IMR-90 (cell line): Measurements from ENCODE around the gene RASGRF1. TPM values are rescaled to one million over a fixed set of nuclear protein-coding genes. Genes with fewer than 3 reads are reported as not detected.
"Not testable (repeated sequence)": the region's sequence is repeated elsewhere in the genome, so short reads cannot be mapped to it uniquely, and the experiment has no call there.

Source experiments
- ATAC-seq: fragments of 200-7000 bp; cut with Tn5 transposase; 2 replicates; pipeline ENCODE4 v1.9.1; 2020; ENCODE audit warnings: low read depth, mild to moderate bottlenecking, moderate library complexity
- BruUV-seq: library from RNA; stranded (reverse); fragments of 400-500 nt; replicated peaks from 2 replicates; lab custom pipeline; 2021; lab: Mats Ljungman, UMichigan
- CTCF ChIA-PET: fragments of 300-600 bp; formaldehyde crosslinking; extraction: SDS; loops from one replicate; lab custom pipeline; 2021; ENCODE audit warnings: antibody characterized with exemption; lab: Yijun Ruan, JAX
- POLR2A ChIA-PET: fragments of 300-600 bp; sonication (Branson Sonifier 250); formaldehyde crosslinking; loops from one replicate; lab custom pipeline; 2022; ENCODE audit warnings: antibody characterized with exemption; ENCODE audit not compliant: unreplicated experiment; lab: Charles Lee
- DNase-seq: peaks from one replicate; pipeline ENCODE4 v3.0.0; 2013
- H2AFZ ChIP-seq: replicated peaks from 2 replicates; pipeline ENCODE3; 2013; ENCODE audit warnings: low read length, mild to moderate bottlenecking; ENCODE audit not compliant: poor library complexity
- H2AK5ac ChIP-seq: 2 replicates; pipeline ENCODE4 v1.6.1; 2013; ENCODE audit warnings: low read depth, low read length, inconsistent platforms
- H2AK9ac ChIP-seq: replicated peaks from 2 replicates; pipeline ENCODE3; 2013; ENCODE audit warnings: mild to moderate bottlenecking, low read depth, low read length, moderate library complexity; ENCODE audit not compliant: poor library complexity
- H2BK120ac ChIP-seq: 2 replicates; pipeline ENCODE4 v1.6.1; 2013; ENCODE audit warnings: low read depth, low read length, inconsistent platforms
- H2BK15ac ChIP-seq: 3 replicates; pipeline ENCODE4 v1.6.1; 2013; ENCODE audit warnings: low read depth, low read length, inconsistent platforms
- H2BK20ac ChIP-seq: 2 replicates; pipeline ENCODE4 v1.6.1; 2013; ENCODE audit warnings: low read depth, mild to moderate bottlenecking, inconsistent platforms, low read length, moderate library complexity
- H2BK5ac ChIP-seq: 2 replicates; pipeline ENCODE4 v1.6.1; 2013; ENCODE audit warnings: mild to moderate bottlenecking, low read depth, low read length, inconsistent platforms; ENCODE audit not compliant: poor library complexity, severe bottlenecking
- H3K14ac ChIP-seq: replicated peaks from 2 replicates; pipeline ENCODE4 v1.6.1; 2013; ENCODE audit warnings: low read depth, low read length, inconsistent platforms
- H3K18ac ChIP-seq: 2 replicates; pipeline ENCODE4 v1.6.1; 2013; ENCODE audit warnings: low read depth, low read length, control low read depth
- H3K23ac ChIP-seq: 2 replicates; pipeline ENCODE4 v1.6.1; 2013; ENCODE audit warnings: low read depth, low read length, inconsistent platforms
- H3K27ac ChIP-seq: 2 replicates; pipeline ENCODE4 v1.5.1; 2013; ENCODE audit warnings: mild to moderate bottlenecking, control low read depth, low read length; ENCODE audit not compliant: insufficient read depth
- H3K27me3 ChIP-seq: 2 replicates; pipeline ENCODE4 v1.6.1; 2013; ENCODE audit warnings: low read length; ENCODE audit not compliant: control insufficient read depth, insufficient read depth
- H3K36me3 ChIP-seq: 2 replicates; pipeline ENCODE4 v1.6.1; 2013; ENCODE audit warnings: low read length, mixed read lengths; ENCODE audit not compliant: control insufficient read depth, insufficient read depth
- H3K4ac ChIP-seq: 2 replicates; pipeline ENCODE4 v1.6.1; 2013; ENCODE audit warnings: low read depth, low read length, inconsistent platforms
- H3K4me1 ChIP-seq: 2 replicates; pipeline ENCODE4 v1.6.1; 2013; ENCODE audit warnings: low read length, mixed read lengths; ENCODE audit not compliant: control insufficient read depth, insufficient read depth
- H3K4me2 ChIP-seq: 2 replicates; pipeline ENCODE4 v1.6.1; 2013; ENCODE audit warnings: low read depth, mild to moderate bottlenecking, control low read depth, low read length, moderate library complexity
- H3K4me3 ChIP-seq: 2 replicates; pipeline ENCODE4 v1.5.1; 2013; ENCODE audit warnings: low read depth, mild to moderate bottlenecking, control low read depth, low read length, moderate library complexity; ENCODE audit not compliant: insufficient read depth
- H3K56ac ChIP-seq: 2 replicates; pipeline ENCODE4 v1.6.1; 2013; ENCODE audit warnings: low read length, inconsistent platforms; ENCODE audit not compliant: insufficient read depth; ENCODE audit errors: extremely low read depth
- H3K79me1 ChIP-seq, 2 experiments: 2 replicates each; pipeline ENCODE4 v1.6.1; 2013; ENCODE audit warnings: low read length in 2 of 2, inconsistent platforms in 1 of 2, low read depth in 1 of 2
- H3K9ac ChIP-seq: 2 replicates; pipeline ENCODE4 v1.6.1; 2013; ENCODE audit warnings: low read depth, low read length, control low read depth
- H3K9me1 ChIP-seq: 2 replicates; pipeline ENCODE4 v1.6.1; 2013; ENCODE audit warnings: low read length, inconsistent platforms; ENCODE audit not compliant: insufficient read depth
- H3K9me3 ChIP-seq: 2 replicates; pipeline ENCODE4 v1.6.1; 2013; ENCODE audit warnings: low read length; ENCODE audit not compliant: control insufficient read depth, insufficient read depth
- H4K20me1 ChIP-seq: 2 replicates; pipeline ENCODE4 v1.6.1; 2013; ENCODE audit warnings: low read length, inconsistent platforms; ENCODE audit not compliant: insufficient read depth
- H4K5ac ChIP-seq: 2 replicates; pipeline ENCODE4 v1.6.1; 2013; ENCODE audit warnings: mild to moderate bottlenecking, low read depth, low read length, control low read depth
- H4K8ac ChIP-seq, 2 experiments: 2 replicates each; pipeline ENCODE4 v1.6.1; 2013; ENCODE audit warnings: low read depth in 2 of 2, low read length in 2 of 2, control low read depth in 1 of 2, inconsistent platforms in 1 of 2
- H4K91ac ChIP-seq: 2 replicates; pipeline ENCODE4 v1.6.1; 2013; ENCODE audit warnings: low read depth, low read length, inconsistent platforms; ENCODE audit not compliant: insufficient read depth
- MAZ ChIP-seq: IDR thresholded peaks from 2 replicates; pipeline ENCODE4 v1.6.1; 2012; ENCODE audit warnings: low read depth, mild to moderate bottlenecking, low read length, improper control_type of control experiment, moderate library complexity, borderline replicate concordance
- POLR2A ChIP-seq: IDR thresholded peaks from 2 replicates; pipeline ENCODE4 v1.6.1; 2012; ENCODE audit warnings: mild to moderate bottlenecking, low read depth, low read length
- WGBS, 2 experiments: methylation state at CpG; one replicate each; pipeline versions ENCODE4 v1.1.5 to v1.1.7; 2013; ENCODE audit warnings: missing lambda C conversion rate in 2 of 2; ENCODE audit not compliant: insufficient read length in 1 of 2; ENCODE audit errors: extremely low coverage in 2 of 2; 5-methylcytosine and 5-hydroxymethylcytosine counted together
- dilution Hi-C: fragments of 300-500 bp; cut with HindIII; formaldehyde crosslinking; loops from one replicate; pipeline ENCODE4 v1.14.3; 2018; ENCODE audit warnings: low sequenced_read_pairs; ENCODE audit not compliant: unreplicated experiment
- in situ Hi-C: fragments of 300-500 bp; cut with MboI; formaldehyde crosslinking; loops from 3 replicates; pipeline ENCODE4 v1.14.3; 2019; ENCODE audit warnings: low sequenced_read_pairs, inconsistent platforms, mixed read lengths
- intact Hi-C: fragments of 100-400 bp; cut with micrococcal nuclease; formaldehyde crosslinking; loops from 2 replicates; pipeline ENCODE4 v1.10.0; 2022
- polyA plus RNA-seq, 3 experiments: library from polyadenylated mRNA; depleted of rRNA; stranded (reverse); fragments of >200 nt; gene quantifications; 2 replicates each; pipeline ENCODE4 v1.2.3, GENCODE V29; 2012; ENCODE audit warnings: low replicate concordance in 1 of 3
- total RNA-seq: library from RNA; depleted of rRNA; stranded (reverse); fragments of >200 nt; gene quantifications from 2 replicates; pipeline ENCODE4 v1.2.3, GENCODE V29; 2012
- TF ChIP-seq, protein P1 (sequence below): conservative IDR thresholded peaks from 2 replicates; pipeline ENCODE4 v1.5.1; 2012; ENCODE audit warnings: mild to moderate bottlenecking, low read depth, low read length, improper control_type of control experiment

Gene RASGRF1
- total and polyA plus RNA-seq, 2 of the 4 experiments (the other 2 are of a cell fraction): under 0.01 to 0.15 TPM

DNA sequence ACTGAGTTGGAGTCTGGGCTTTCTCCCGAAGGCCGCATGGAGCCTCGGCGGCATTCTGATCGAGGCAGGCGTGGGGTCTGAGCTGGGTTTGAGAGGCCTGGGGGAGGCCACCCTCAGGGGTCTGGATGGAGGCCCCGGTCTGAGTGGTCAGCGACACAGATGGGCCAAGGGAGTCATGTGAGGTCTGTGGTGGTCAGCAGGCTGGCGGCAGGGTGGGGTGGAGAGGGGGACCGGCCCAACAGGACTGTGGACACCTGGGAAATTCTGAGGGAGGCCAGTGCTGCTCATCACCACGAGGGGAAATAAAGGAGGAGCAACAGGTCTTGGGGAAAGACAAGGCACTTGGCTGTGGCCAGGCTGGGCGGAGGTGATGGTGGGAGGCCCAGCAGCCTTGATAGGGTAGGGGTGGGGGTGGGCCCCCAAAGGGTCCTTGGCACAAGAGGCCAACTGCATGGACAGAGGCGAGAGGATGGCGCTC lies 161.9 kb downstream of the RASGRF1 start (continued):
- TF ChIP-seq, protein P1, sequence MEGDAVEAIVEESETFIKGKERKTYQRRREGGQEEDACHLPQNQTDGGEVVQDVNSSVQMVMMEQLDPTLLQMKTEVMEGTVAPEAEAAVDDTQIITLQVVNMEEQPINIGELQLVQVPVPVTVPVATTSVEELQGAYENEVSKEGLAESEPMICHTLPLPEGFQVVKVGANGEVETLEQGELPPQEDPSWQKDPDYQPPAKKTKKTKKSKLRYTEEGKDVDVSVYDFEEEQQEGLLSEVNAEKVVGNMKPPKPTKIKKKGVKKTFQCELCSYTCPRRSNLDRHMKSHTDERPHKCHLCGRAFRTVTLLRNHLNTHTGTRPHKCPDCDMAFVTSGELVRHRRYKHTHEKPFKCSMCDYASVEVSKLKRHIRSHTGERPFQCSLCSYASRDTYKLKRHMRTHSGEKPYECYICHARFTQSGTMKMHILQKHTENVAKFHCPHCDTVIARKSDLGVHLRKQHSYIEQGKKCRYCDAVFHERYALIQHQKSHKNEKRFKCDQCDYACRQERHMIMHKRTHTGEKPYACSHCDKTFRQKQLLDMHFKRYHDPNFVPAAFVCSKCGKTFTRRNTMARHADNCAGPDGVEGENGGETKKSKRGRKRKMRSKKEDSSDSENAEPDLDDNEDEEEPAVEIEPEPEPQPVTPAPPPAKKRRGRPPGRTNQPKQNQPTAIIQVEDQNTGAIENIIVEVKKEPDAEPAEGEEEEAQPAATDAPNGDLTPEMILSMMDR: no peak
- TF ChIP-seq MAZ (no peak), POLR2A (no peak)

DNA sequence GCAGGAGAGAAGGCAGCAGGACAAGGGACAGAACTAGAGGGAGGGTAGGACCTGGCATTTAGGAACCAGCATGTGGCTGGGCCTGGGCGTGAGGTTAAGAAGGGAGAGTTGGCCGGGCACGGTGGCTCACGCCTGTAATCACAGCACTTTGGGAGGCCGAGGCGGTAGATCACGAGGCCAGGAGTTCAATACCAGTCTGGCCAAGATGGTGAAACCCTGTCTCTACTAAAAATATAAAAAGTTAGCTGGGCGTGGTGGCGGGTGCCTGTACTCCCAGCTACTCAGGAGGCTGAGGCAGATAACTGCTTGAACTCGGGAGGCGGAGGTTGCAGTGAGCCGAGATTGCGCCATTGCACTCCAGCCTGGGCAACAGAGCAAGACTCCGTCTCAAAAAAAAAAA lies 162.4 kb downstream of the RASGRF1 start:
- H3K18ac ChIP-seq, intact Hi-C loops, DNase-seq, H2AK9ac ChIP-seq, H2AFZ ChIP-seq, H3K9me3 ChIP-seq, H2BK120ac ChIP-seq, H3K9ac ChIP-seq, H3K4me2 ChIP-seq, H3K4ac ChIP-seq, in situ Hi-C loops, POLR2A ChIA-PET, H3K27ac ChIP-seq, H4K5ac ChIP-seq, dilution Hi-C loops, H2AK5ac ChIP-seq, H3K14ac ChIP-seq, H3K27me3 ChIP-seq, H3K23ac ChIP-seq, ATAC-seq, H2BK20ac ChIP-seq, BruUV-seq, H3K56ac ChIP-seq, H3K4me3 ChIP-seq, H3K79me1 ChIP-seq, H2BK5ac ChIP-seq, CTCF ChIA-PET, H3K4me1 ChIP-seq, H4K91ac ChIP-seq, H2BK15ac ChIP-seq, H4K8ac ChIP-seq: not testable (repeated sequence)
- H4K20me1 ChIP-seq: peaks cover 19% of the 10 kb centered on the region; the same call in 1 of the 2 replicates
- H3K36me3 ChIP-seq: peaks cover 18% of the 10 kb centered on the region
- peaks cover 35% of the 10 kb centered on the region for H3K9me1 ChIP-seq
- no CpG with 5 or more reads among the region's 14 CpGs for WGBS, 2 experiments
